Kidney epithelial cell (primary cell): ENCODE measurements around the gene SCAI. TPM values are rescaled to one million over a fixed set of nuclear protein-coding genes. Genes with fewer than 3 reads are reported as not detected.

ENCODE experiments used
- DNase-seq: peaks from one replicate; pipeline ENCODE4 v3.0.0-alpha.2; 2010; ENCODE audit warnings: low read depth
- H3K27me3 ChIP-seq: 2 replicates; pipeline ENCODE4 v1.6.0; 2011; ENCODE audit warnings: low read length; ENCODE audit not compliant: control insufficient read depth, insufficient read depth
- H3K36me3 ChIP-seq: 2 replicates; pipeline ENCODE4 v1.5.1; 2011; ENCODE audit warnings: low read length; ENCODE audit not compliant: control insufficient read depth, insufficient read depth
- H3K4me3 ChIP-seq: 2 replicates; pipeline ENCODE4 v1.5.1; 2011; ENCODE audit warnings: low read depth, mild to moderate bottlenecking, control low read depth, low read length
- total RNA-seq: library from RNA; depleted of rRNA; stranded (reverse); fragments of >200 nt; gene quantifications from 2 replicates; pipeline ENCODE4 v1.2.3, GENCODE V29; 2015
- TF ChIP-seq, protein P1 (sequence below): IDR thresholded peaks from 2 replicates; pipeline ENCODE4 v1.5.1; 2011; ENCODE audit warnings: mild to moderate bottlenecking, moderate library complexity, low read length, control low read depth, inconsistent platforms; ENCODE audit not compliant: insufficient read depth, poor library complexity, severe bottlenecking

SCAI gene
- total RNA-seq, 1 donor from 2014 or later: 2.3 TPM

DNA sequence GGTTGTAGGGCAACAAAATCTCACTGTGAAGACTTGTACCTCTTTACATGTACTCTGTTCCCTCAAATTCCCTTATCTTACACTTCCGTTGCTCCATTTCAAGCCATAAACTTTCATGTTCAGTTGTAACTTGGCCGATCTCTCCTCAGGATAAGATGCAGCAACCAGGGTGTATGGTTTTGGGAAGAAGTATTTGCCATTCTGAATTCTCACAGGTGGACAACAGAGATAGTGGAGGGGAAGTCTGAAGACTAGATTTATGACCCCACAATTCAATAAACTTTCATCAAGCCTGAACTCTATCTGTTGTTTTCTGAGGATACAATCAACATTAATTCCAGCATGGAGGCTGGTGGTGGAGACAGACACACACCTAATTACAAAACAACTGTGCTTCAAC, 229.9 kb downstream of the SCAI start:
- Histone ChIP-seq H3K27me3 (no peaks in the 10 kb centered on the region), H3K4me3 (no peak overlapping the region), H3K36me3 (no peaks in the 10 kb centered on the region)
- TF ChIP-seq, protein P1, sequence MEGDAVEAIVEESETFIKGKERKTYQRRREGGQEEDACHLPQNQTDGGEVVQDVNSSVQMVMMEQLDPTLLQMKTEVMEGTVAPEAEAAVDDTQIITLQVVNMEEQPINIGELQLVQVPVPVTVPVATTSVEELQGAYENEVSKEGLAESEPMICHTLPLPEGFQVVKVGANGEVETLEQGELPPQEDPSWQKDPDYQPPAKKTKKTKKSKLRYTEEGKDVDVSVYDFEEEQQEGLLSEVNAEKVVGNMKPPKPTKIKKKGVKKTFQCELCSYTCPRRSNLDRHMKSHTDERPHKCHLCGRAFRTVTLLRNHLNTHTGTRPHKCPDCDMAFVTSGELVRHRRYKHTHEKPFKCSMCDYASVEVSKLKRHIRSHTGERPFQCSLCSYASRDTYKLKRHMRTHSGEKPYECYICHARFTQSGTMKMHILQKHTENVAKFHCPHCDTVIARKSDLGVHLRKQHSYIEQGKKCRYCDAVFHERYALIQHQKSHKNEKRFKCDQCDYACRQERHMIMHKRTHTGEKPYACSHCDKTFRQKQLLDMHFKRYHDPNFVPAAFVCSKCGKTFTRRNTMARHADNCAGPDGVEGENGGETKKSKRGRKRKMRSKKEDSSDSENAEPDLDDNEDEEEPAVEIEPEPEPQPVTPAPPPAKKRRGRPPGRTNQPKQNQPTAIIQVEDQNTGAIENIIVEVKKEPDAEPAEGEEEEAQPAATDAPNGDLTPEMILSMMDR: no peak
- DNase-seq: no peak

DNA sequence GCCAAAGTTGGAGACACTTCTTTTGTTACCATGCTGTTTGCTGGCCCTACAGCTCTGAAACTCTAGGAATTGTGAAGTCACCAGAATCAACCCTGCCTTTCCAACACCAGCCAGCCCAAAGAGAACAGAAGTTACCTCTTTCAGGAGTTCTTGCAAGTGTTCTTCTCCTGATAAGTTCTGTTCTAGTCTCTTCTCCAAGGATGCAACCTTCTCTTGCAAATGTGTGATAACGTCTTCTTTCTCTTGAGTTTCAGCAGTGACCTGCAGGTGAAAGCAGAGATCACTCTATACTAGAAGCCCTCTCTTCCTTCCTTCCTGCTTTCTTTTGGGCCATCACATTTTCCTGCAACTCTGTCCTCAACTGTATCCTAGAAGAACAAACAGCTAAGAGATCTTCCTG, 231.6 kb downstream of the SCAI start:
- H3K4me3 ChIP-seq: no peak overlapping the region
- TF ChIP-seq, protein P1: no peak
- no peaks in the 10 kb centered on the region for H3K36me3 ChIP-seq
- no peak for DNase-seq
- no peaks in the 10 kb centered on the region for H3K27me3 ChIP-seq

DNA sequence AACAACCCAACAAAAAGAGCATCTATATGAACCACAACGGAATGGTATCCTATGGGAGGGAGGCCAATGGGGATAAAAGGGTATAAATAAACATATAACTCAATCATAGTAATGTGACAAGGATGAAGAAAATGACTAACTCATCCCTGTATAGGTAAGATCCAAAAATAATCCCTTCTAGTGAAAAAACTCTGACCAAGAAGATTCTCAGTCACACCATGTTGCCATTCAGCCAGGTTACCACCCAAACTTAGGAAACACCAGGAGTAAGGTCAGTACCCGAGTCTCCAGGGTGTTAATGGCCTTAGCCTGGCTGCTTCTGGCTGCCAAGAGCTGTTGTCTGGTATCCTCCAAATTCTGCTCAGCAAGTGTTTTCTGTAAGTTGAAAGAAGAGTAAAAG, 235.2 kb downstream of the SCAI start:
- Histone ChIP-seq H3K36me3 (no peaks in the 10 kb centered on the region), H3K27me3 (no peaks in the 10 kb centered on the region), H3K4me3 (no peak overlapping the region)
- TF ChIP-seq, protein P1: no peak
- DNase-seq: no peak

- no peak overlapping the region for H3K4me3 ChIP-seq
- TF ChIP-seq, protein P1: no peak
- no peak for DNase-seq
Observed at GRCh38 chr9:124906966-124907365, 236.4 kb downstream of the SCAI start.

GRCh38 chr9:124899845-124900244, 243.5 kb downstream of the SCAI start:
- TF ChIP-seq, protein P1: no peak

More at GRCh38 chr9:124906966-124907365, 236.4 kb downstream of the SCAI start:
- H3K27me3 ChIP-seq: no peaks in the 10 kb centered on the region
- H3K36me3 ChIP-seq: no peaks in the 10 kb centered on the region

DNA sequence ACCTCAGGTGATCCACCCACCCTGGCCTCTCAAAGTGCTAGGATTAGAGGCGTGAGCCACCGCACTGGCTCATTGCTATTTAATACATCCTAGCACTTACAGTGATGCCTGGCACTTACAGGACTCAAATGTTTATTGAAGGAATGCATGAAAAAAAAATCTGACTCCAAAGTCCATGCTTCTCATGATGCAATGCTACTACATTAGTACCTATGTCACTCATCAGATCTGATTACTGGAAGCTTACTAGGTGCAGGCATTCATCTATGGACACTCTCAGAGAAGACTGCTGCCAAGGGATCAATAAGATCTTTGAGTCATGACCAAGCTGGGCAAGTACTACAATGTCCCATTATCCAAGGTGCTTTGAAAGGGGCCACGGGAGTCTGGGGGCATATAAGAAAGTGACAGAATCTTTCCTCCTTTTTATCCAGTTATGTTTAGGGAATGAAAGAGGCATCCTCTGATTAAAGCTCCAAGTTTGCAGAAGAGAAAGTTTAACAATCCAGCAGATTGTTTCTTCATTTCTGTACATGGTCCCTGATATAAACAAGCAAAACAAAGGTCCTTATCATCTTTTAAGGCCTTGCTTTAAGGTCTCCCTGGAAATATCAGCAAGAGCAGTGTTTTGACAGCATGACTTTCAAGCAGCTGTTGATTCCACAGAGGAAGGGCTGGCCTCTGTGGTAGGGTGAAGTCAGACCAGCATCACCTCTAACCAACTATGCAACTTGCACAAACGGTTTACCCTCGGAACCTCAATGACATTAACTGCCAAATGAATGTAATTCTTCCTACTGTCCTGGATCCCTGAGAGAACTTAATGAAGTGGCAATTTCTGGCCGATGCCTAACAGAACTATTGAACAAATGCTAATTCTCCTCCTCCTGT, 245.5 kb downstream of the SCAI start:
- TF ChIP-seq, protein P1: no peak
- Histone ChIP-seq H3K27me3 (no peaks in the 10 kb centered on the region), H3K4me3 (no peak overlapping the region), H3K36me3 (peaks cover 1% of the 10 kb centered on the region)
- no peak for DNase-seq

More at GRCh38 chr9:124899845-124900244, 243.5 kb downstream of the SCAI start:
- H3K4me3 ChIP-seq: no peak overlapping the region
- peaks cover 1% of the 10 kb centered on the region for H3K36me3 ChIP-seq
- H3K27me3 ChIP-seq: no peaks in the 10 kb centered on the region
- DNase-seq: no peak
